Small intestine (tissue), 7 donors: ENCODE results near the gene SMAD6. TPM values are rescaled to one million over a fixed set of nuclear protein-coding genes. Genes with fewer than 3 reads are reported as not detected.

Source experiments
- DNase-seq, 2 donors: peaks; one replicate each; pipeline versions ENCODE4 v3.0.0 to v3.0.0-alpha.2; 2013
- FAIRE-seq: peaks from 2 replicates; lab custom pipeline; 2012; peaks lifted over from hg19 to GRCh38; lab: Jason Lieb, UNC
- H3K27ac ChIP-seq, 3 donors: one replicate each; pipeline ENCODE4 v1.5.1; 2013; ENCODE audit warnings: low read length in 2 of 3, mild to moderate bottlenecking in 2 of 3, control low read depth in 1 of 3, inconsistent platforms in 1 of 3, low read depth in 1 of 3, moderate library complexity in 1 of 3
- H3K27me3 ChIP-seq, 3 donors: one replicate each; pipeline ENCODE4 v1.6.1; 2013; ENCODE audit warnings: low read length in 3 of 3, inconsistent platforms in 1 of 3; ENCODE audit not compliant: control insufficient read depth in 3 of 3, insufficient read depth in 3 of 3
- H3K36me3 ChIP-seq, 3 donors: one replicate each; pipeline ENCODE4 v1.6.1; 2013; ENCODE audit warnings: low read length in 3 of 3, inconsistent platforms in 1 of 3, low read depth in 1 of 3, mild to moderate bottlenecking in 1 of 3, moderate library complexity in 1 of 3; ENCODE audit not compliant: control insufficient read depth in 3 of 3, insufficient read depth in 2 of 3
- H3K4me1 ChIP-seq, 3 donors: one replicate each; pipeline ENCODE4 v1.6.1; 2013; ENCODE audit warnings: low read length in 2 of 3, inconsistent platforms in 1 of 3, low read depth in 1 of 3, mild to moderate bottlenecking in 1 of 3, moderate library complexity in 1 of 3; ENCODE audit not compliant: control insufficient read depth in 3 of 3, insufficient read depth in 2 of 3
- H3K4me3 ChIP-seq, 3 donors: one replicate each; pipeline ENCODE4 v1.5.1; 2013; ENCODE audit warnings: low read length in 3 of 3, control low read depth in 1 of 3, inconsistent platforms in 1 of 3, low read depth in 1 of 3, mild to moderate bottlenecking in 1 of 3, moderate library complexity in 1 of 3
- H3K9me3 ChIP-seq, 2 donors: one replicate each; pipeline ENCODE4 v1.6.1; 2013; ENCODE audit warnings: low read depth in 1 of 2, low read length in 1 of 2; ENCODE audit not compliant: control insufficient read depth in 2 of 2, insufficient read depth in 1 of 2
- WGBS, 3 donors: extraction: QIAGEN DNeasy Blood & Tissue Kit; methylation state at CpG; one replicate each; pipeline ENCODE4 v1.1.7; 2013; 5-methylcytosine and 5-hydroxymethylcytosine counted together
- polyA plus RNA-seq, 4 donors: library from polyadenylated mRNA; stranded (reverse) in 3 of 4; unstranded in 1 of 4; fragments of 200-250 nt in 3 of 4; fragments of 120-200 nt in 1 of 4; gene quantifications; one replicate each; pipeline versions ENCODE4 v1.2.1 to v1.2.3, GENCODE V29; 2013
- donor health status: healthy with polysubstance abuse.
- donor health status: control.
- donor health status: control.
- donor health status: Bipolar disorder and iron deficiency.
- donor health status: healthy.

SMAD6 gene
- polyA plus RNA-seq, 4 donors, result 0.89 to 23.6 (median 10.4) TPM

GRCh38 chr15:66707310-66708082 is 5.5 kb downstream of the SMAD6 start:
- Histone ChIP-seq H3K4me3 (peak overlapping the region in 1 of 3 donors; percentile 95), H3K4me1 (peaks cover 0 to 36% (median 4%) of the 10 kb centered on the region in 3 donors), H3K9me3 (no peaks in the 10 kb centered on the region), H3K27me3 (no peaks in the 10 kb centered on the region), H3K27ac (peak overlapping the region in 2 of 3 donors; percentile 21 to 65), H3K36me3 (peaks cover 0 to 56% (median 0%) of the 10 kb centered on the region in 3 donors)
- DNase-seq (peak; percentile 51 to 70), FAIRE-seq (no peak)
- WGBS, 3 donors, result 19 to 41% (median 30%) methylated on average over 16 of the region's 16 CpGs

- no peaks in the 10 kb centered on the region for H3K27me3 ChIP-seq
- H3K4me1 ChIP-seq, result peaks cover 0 to 36% (median 4%) of the 10 kb centered on the region in 3 donors
- H3K4me3 ChIP-seq, result no peak overlapping the region
- H3K27ac ChIP-seq, result no peak overlapping the region
- DNase-seq (no peak), FAIRE-seq (no peak)
- H3K9me3 ChIP-seq, result no peaks in the 10 kb centered on the region
- WGBS, 3 donors, result 91 to 97% (median 94%) methylated on average over 7 of the region's 7 CpGs
- H3K36me3 ChIP-seq, result peaks cover 0 to 59% (median 0%) of the 10 kb centered on the region in 3 donors
Observed at GRCh38 chr15:66708389-66708788, 6.4 kb downstream of the SMAD6 start.

DNA sequence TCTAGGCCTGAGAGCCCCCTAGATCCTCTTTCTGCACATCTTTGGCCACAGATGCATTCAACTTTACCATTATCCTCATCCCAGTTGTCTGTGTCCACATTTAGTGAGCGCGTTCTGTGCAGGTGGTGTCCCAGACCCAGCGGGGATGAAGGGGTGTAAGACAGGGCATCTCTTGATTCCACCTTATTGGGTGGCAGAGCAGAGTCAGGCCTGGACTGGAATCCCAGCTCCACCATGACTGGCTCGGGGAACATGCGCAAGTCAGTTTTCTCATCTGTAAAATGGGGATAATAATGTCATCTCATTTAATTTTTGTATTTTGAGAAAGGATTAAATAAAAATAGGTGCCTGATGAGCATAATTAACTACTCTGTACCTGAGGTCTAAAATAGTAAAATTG is 7.8 kb downstream of the SMAD6 start:
- Histone ChIP-seq H3K27me3 (no peaks in the 10 kb centered on the region), H3K4me3 (no peak overlapping the region), H3K4me1 (peaks cover 0 to 50% (median 4%) of the 10 kb centered on the region in 3 donors), H3K27ac (no peak overlapping the region), H3K9me3 (no peaks in the 10 kb centered on the region), H3K36me3 (peaks cover 0 to 71% (median 0%) of the 10 kb centered on the region in 3 donors)
- DNase-seq, result no peak
- FAIRE-seq, result no peak
- 96 to 98% (median 97%) methylated on average over 5 of the region's 5 CpGs for WGBS, 3 donors

GRCh38 chr15:66711260-66711659 is 9.2 kb downstream of the SMAD6 start:
- Histone ChIP-seq H3K36me3 (peaks cover 0 to 68% (median 0%) of the 10 kb centered on the region in 3 donors), H3K27ac (no peak overlapping the region), H3K4me3 (no peak overlapping the region), H3K9me3 (no peaks in the 10 kb centered on the region), H3K27me3 (no peaks in the 10 kb centered on the region), H3K4me1 (peaks cover 0 to 42% (median 4%) of the 10 kb centered on the region in 3 donors)
- WGBS, 3 donors, result 31 to 57% (median 46%) methylated on average over 2 of the region's 2 CpGs
- no peak for FAIRE-seq
- DNase-seq, result no peak

GRCh38 chr15:66711862-66712261 is 9.8 kb downstream of the SMAD6 start:
- peaks cover 0 to 68% (median 0%) of the 10 kb centered on the region in 3 donors for H3K36me3 ChIP-seq
- H3K4me3 ChIP-seq, result no peak overlapping the region
- H3K27me3 ChIP-seq, result no peaks in the 10 kb centered on the region
- no peaks in the 10 kb centered on the region for H3K9me3 ChIP-seq
- peaks cover 0 to 36% (median under 1%) of the 10 kb centered on the region in 3 donors for H3K4me1 ChIP-seq
- WGBS, 3 donors, result 60 to 87% (median 78%) methylated on average over 5 of the region's 5 CpGs
- no peak for DNase-seq
- FAIRE-seq, result no peak
- no peak overlapping the region for H3K27ac ChIP-seq

DNA sequence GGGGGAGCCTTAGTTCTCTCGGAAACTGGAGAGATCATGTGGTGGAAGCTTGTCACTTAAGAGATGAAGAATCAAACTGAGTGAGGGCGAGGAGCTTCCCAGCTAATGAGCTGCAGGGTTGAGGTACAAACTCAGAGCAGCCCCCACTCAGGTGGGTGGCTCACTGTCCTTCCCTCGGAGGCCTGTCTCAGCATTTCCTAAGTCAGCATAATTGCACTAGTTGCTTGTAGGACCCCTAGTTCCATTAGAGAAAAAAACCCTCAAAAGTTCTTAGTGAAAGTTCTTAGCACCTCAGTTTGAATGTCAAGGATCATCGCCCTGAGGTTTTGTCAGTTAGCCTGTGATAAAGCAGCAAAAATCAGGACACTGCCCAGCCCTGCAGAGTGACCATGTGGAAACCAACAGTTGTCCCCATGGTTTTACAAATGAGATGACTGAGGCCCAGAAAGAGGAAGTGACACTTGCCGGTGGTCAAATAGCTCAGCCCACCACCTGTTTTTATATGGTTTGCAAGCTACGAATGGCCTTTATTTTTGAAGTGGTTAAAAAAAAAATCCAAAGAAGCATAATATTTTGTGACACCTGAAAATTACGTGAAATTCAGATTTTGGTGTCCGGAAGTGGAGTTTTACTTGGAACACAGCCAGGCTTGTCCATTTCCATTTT is 11.9 kb downstream of the SMAD6 start:
- DNase-seq, result no peak
- no peaks in the 10 kb centered on the region for H3K9me3 ChIP-seq

GRCh38 chr15:66714543-66714981 is 12.5 kb downstream of the SMAD6 start:
- peak; percentile 27 to 56 for DNase-seq
- 58 to 67% (median 60%) methylated on average over 6 of the region's 6 CpGs for WGBS, 3 donors
- no peak overlapping the region for H3K4me3 ChIP-seq
- H3K27ac ChIP-seq, result peak overlapping the region in 2 of 3 donors; percentile 35 to 38
- no peaks in the 10 kb centered on the region for H3K27me3 ChIP-seq
- no peak for FAIRE-seq
- peaks cover 0 to 35% (median 0%) of the 10 kb centered on the region in 3 donors for H3K4me1 ChIP-seq
- peaks cover 0 to 76% (median 0%) of the 10 kb centered on the region in 3 donors for H3K36me3 ChIP-seq
- no peaks in the 10 kb centered on the region for H3K9me3 ChIP-seq

More for the DNA sequence above, 11.9 kb downstream of the SMAD6 start:
- Histone ChIP-seq H3K4me3 (no peak overlapping the region), H3K4me1 (peaks cover 0 to 29% (median 0%) of the 10 kb centered on the region in 3 donors), H3K27me3 (no peaks in the 10 kb centered on the region), H3K36me3 (peaks cover 0 to 75% (median 0%) of the 10 kb centered on the region in 3 donors), H3K27ac (peak overlapping the region in 2 of 3 donors; percentile 24 to 35)
- no peak for FAIRE-seq
- 76 to 91% (median 82%) methylated on average over 8 of the region's 8 CpGs for WGBS, 3 donors

- WGBS, 3 donors, result 15 to 42% (median 30%) methylated on average over 6 of the region's 6 CpGs
- FAIRE-seq (no peak), DNase-seq (peak in 1 of 2 donors; percentile 48)
- H3K4me1 ChIP-seq, result peaks cover 0 to 35% (median 0%) of the 10 kb centered on the region in 3 donors
- no peak overlapping the region for H3K4me3 ChIP-seq
- H3K9me3 ChIP-seq, result no peaks in the 10 kb centered on the region
- no peak overlapping the region for H3K27ac ChIP-seq
- H3K27me3 ChIP-seq, result no peaks in the 10 kb centered on the region
- H3K36me3 ChIP-seq, result peaks cover 0 to 78% (median 0%) of the 10 kb centered on the region in 3 donors
Observed at GRCh38 chr15:66715181-66715624, 13.2 kb downstream of the SMAD6 start.
